Lower lobe of right lung (tissue), 2 donors: ENCODE results near the gene EMID1. TPM values are rescaled to one million over a fixed set of nuclear protein-coding genes. Genes with fewer than 3 reads are reported as not detected.

Experiments used
- ATAC-seq, 2 donors: fragments of 200-7000 bp; cut with Tn5 transposase; one replicate each; pipeline ENCODE4 v1.9.1; 2020 to 2022; ENCODE audit warnings: mild to moderate bottlenecking in 2 of 2, moderate library complexity in 2 of 2
- DNase-seq: peaks from one replicate; pipeline ENCODE4 v3.0.0-alpha.2; 2020
- H3K27ac ChIP-seq: fragments of 200-600 bp; one replicate; pipeline ENCODE4 v1.8.0; 2022
- H3K27me3 ChIP-seq: fragments of 200-600 bp; one replicate; pipeline ENCODE4 v1.8.0; 2022; ENCODE audit warnings: low read depth
- H3K36me3 ChIP-seq: fragments of 200-600 bp; one replicate; pipeline ENCODE4 v1.8.0; 2022; ENCODE audit warnings: mild to moderate bottlenecking
- H3K4me1 ChIP-seq: fragments of 200-600 bp; one replicate; pipeline ENCODE4 v1.8.0; 2022
- H3K4me3 ChIP-seq: fragments of 200-600 bp; one replicate; pipeline ENCODE4 v1.8.0; 2022; ENCODE audit warnings: mild to moderate bottlenecking
- H3K9me3 ChIP-seq: fragments of 200-600 bp; one replicate; pipeline ENCODE4 v1.8.0; 2022
- CTCF ChIP-seq: fragments of 200-600 bp; IDR thresholded peaks from one replicate; pipeline ENCODE4 v1.8.0; 2022; ENCODE audit warnings: antibody characterized with exemption, mild to moderate bottlenecking
- intact Hi-C: fragments of 100-400 bp; cut with DNase I; formaldehyde crosslinking; loops from one replicate; pipeline ENCODE4 v1.11.0; 2022
- total RNA-seq: library from RNA; stranded (reverse); fragmentation: NEBNext Ultra II Directional; extraction: Animal tissue kit (Norgen Biotek cat#: 25700); gene quantifications from one replicate; pipeline ENCODE4 v1.2.1, GENCODE V29; 2021
- donor health status: DM: no; HTN: yes; CAD: no; lungs with severe emphysema.

EMID1 gene
- total RNA-seq, 1 donor from 2014 or later = 8.2 TPM

- Histone ChIP-seq H3K9me3 (no peaks in the 10 kb centered on the region), H3K27me3 (no peaks in the 10 kb centered on the region), H3K36me3 (no peaks in the 10 kb centered on the region), H3K4me3 (peak overlapping the region; percentile 52), H3K4me1 (peaks cover 42% of the 10 kb centered on the region), H3K27ac (peak overlapping the region; percentile 58)
- DNase-seq (no peak), ATAC-seq (no peak)
- intact Hi-C loops = no loop called here
- no peak for TF ChIP-seq CTCF
Observed at GRCh38 chr22:29205252-29205593, 473 bp upstream of the EMID1 start.

GRCh38 chr22:29206372-29207242 lies 911 bp downstream of the EMID1 start:
- TF ChIP-seq CTCF = no peak
- H3K27me3 ChIP-seq = no peaks in the 10 kb centered on the region
- ATAC-seq (no peak), DNase-seq (no peak)
- peak overlapping the region; percentile 56 for H3K27ac ChIP-seq
- intact Hi-C loops = no loop called here
- no peaks in the 10 kb centered on the region for H3K36me3 ChIP-seq
- H3K9me3 ChIP-seq = no peaks in the 10 kb centered on the region
- H3K4me1 ChIP-seq = peaks cover 42% of the 10 kb centered on the region
- peak overlapping the region; percentile 60 for H3K4me3 ChIP-seq

GRCh38 chr22:29207243-29207550 lies 1.5 kb downstream of the EMID1 start:
- TF ChIP-seq CTCF = no peak
- H3K4me1 ChIP-seq = peaks cover 37% of the 10 kb centered on the region
- H3K9me3 ChIP-seq = no peaks in the 10 kb centered on the region
- no peak overlapping the region for H3K27ac ChIP-seq
- no peaks in the 10 kb centered on the region for H3K27me3 ChIP-seq
- H3K36me3 ChIP-seq = no peaks in the 10 kb centered on the region
- ATAC-seq = no peak
- no peak for DNase-seq
- peak overlapping the region; percentile 60 for H3K4me3 ChIP-seq
- intact Hi-C loops = no loop called here

GRCh38 chr22:29207562-29208501 lies 2.1 kb downstream of the EMID1 start:
- no peak overlapping the region for H3K4me3 ChIP-seq
- intact Hi-C loops = no loop called here
- no peak overlapping the region for H3K27ac ChIP-seq
- TF ChIP-seq CTCF = no peak
- peaks cover 31% of the 10 kb centered on the region for H3K4me1 ChIP-seq
- H3K9me3 ChIP-seq = no peaks in the 10 kb centered on the region
- H3K36me3 ChIP-seq = no peaks in the 10 kb centered on the region
- no peaks in the 10 kb centered on the region for H3K27me3 ChIP-seq
- no peak for DNase-seq
- no peak for ATAC-seq

- Histone ChIP-seq H3K27me3 (no peaks in the 10 kb centered on the region), H3K4me3 (no peak overlapping the region), H3K9me3 (no peaks in the 10 kb centered on the region), H3K36me3 (no peaks in the 10 kb centered on the region), H3K27ac (no peak overlapping the region), H3K4me1 (peaks cover 25% of the 10 kb centered on the region)
- ATAC-seq = no peak
- no peak for DNase-seq
- intact Hi-C loops = no loop called here
- no peak for TF ChIP-seq CTCF
Observed at GRCh38 chr22:29208502-29208862, 2.8 kb downstream of the EMID1 start.
